SK-N-MC (cell line): Measurements from ENCODE around the gene EBPL.

Source experiments
- EZH2 ChIP-seq: fragments of 200-600 bp; sonication (generic); IDR thresholded peaks from one replicate; pipeline ENCODE4 v1.6.1; 2017; ENCODE audit warnings: antibody characterized with exemption
- FOXP2 ChIP-seq: optimal IDR thresholded peaks from 2 replicates; pipeline ENCODE3; 2011; ENCODE audit warnings: mild to moderate bottlenecking, moderate library complexity; ENCODE audit not compliant: insufficient read depth; ENCODE audit errors: extremely low read length, control extremely low read depth
- POLR2AphosphoS5 ChIP-seq: IDR thresholded peaks from 2 replicates; pipeline ENCODE4 v1.6.1; 2012; ENCODE audit warnings: mild to moderate bottlenecking, low read depth, low read length, borderline replicate concordance

DNA sequence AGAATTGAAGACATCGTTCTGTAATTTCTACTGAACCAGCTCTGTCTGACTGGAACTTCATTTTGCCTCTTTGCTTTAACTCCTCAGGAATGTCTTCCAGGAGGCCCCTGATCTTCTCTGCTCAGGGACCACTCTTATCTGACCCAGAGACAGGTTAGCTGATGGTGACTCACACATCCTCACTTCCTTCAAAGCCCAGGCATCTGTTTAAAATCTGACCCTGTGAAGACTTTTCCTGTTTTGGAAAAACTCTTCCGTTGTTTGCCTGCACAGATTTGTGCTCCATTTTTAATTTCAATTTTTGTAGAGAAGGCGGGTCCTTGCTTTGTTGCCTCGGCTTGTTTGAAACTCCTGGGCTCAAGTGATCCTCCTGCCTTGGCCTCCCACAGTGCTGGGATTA, 61.3 kb downstream of the EBPL start:
- TF ChIP-seq EZH2 = no peak
- TF ChIP-seq POLR2AphosphoS5 = no peak
- no peak for TF ChIP-seq FOXP2
